K562 (cell line): ENCODE results near the gene CORT. TPM values are rescaled to one million over a fixed set of nuclear protein-coding genes. Genes with fewer than 3 reads are reported as not detected.

Experiments used
- ATAC-seq: fragments of 200-7000 bp; cut with Tn5 transposase; 3 replicates; pipeline ENCODE4 v1.9.1; 2020; ENCODE audit warnings: moderate library complexity
- BruUV-seq: library from RNA; stranded (reverse); fragments of 400-500 nt; replicated peaks from 2 replicates; lab custom pipeline; 2021; lab: Mats Ljungman, UMichigan
- CTCF ChIA-PET: fragments of 300-600 bp; formaldehyde crosslinking; extraction: SDS; loops from one replicate; lab custom pipeline; 2021; ENCODE audit warnings: low intra/inter-chr PET ratio; lab: Yijun Ruan, JAX
- POLR2A ChIA-PET: fragments of 300-600, 350-650 bp; sonication (Branson Sonifier 250); formaldehyde crosslinking; extraction: SDS; loops from one replicate; lab custom pipeline; 2021; ENCODE audit warnings: antibody characterized with exemption, inconsistent platforms; lab: Yijun Ruan, JAX
- DNase-seq, 4 experiments: peaks; one replicate each; pipeline versions ENCODE4 v3.0.0 to v3.0.0-alpha.2; 2011 to 2018; ENCODE audit warnings: low spot score in 3 of 4, mixed read lengths in 3 of 4; ENCODE audit errors: extremely low read depth in 1 of 4
- FAIRE-seq: peaks from 2 replicates; lab custom pipeline; 2011; peaks lifted over from hg19 to GRCh38; lab: Jason Lieb, UNC
- H2AFZ ChIP-seq: 2 replicates; pipeline ENCODE4 v1.6.0; 2011; ENCODE audit warnings: low read depth, low read length, control low read depth, inconsistent platforms
- H3K27ac ChIP-seq: fragments of 200-600 bp; 3 replicates; pipeline ENCODE4 v1.8.0; 2011; ENCODE audit warnings: low read depth, mild to moderate bottlenecking, control low read depth, inconsistent platforms, low read length, moderate library complexity, mixed read lengths; ENCODE audit errors: extremely low read depth
- H3K27me3 ChIP-seq, 2 experiments: fragments of 300-600 bp in 1 of 2; 2 replicates in 1 of 2; 3 replicates in 1 of 2; pipeline versions ENCODE4 v1.6.0 to v1.8.0; 2011; ENCODE audit warnings: inconsistent platforms in 2 of 2, low read length in 2 of 2, mild to moderate bottlenecking in 1 of 2, mixed read lengths in 1 of 2, moderate library complexity in 1 of 2; ENCODE audit not compliant: control insufficient read depth in 2 of 2, insufficient read depth in 2 of 2
- H3K36me3 ChIP-seq: fragments of 300-600 bp; 3 replicates; pipeline ENCODE4 v1.8.0; 2011; ENCODE audit warnings: mild to moderate bottlenecking, low read length, inconsistent platforms; ENCODE audit not compliant: control insufficient read depth, insufficient read depth
- H3K4me1 ChIP-seq, 2 experiments: fragments of 200-600 bp in 1 of 2; replicated peaks in 1 of 2; 2 replicates in 1 of 2; 3 replicates in 1 of 2; pipeline versions ENCODE4 v1.5.1 to v1.8.0; 2011; ENCODE audit warnings: inconsistent platforms in 2 of 2, low read length in 2 of 2, mild to moderate bottlenecking in 1 of 2, mixed read lengths in 1 of 2, moderate library complexity in 1 of 2; ENCODE audit not compliant: control insufficient read depth in 2 of 2, insufficient read depth in 2 of 2
- H3K4me2 ChIP-seq: 2 replicates; pipeline ENCODE4 v1.6.1; 2011; ENCODE audit warnings: low read length, control low read depth, inconsistent platforms, mixed read lengths; ENCODE audit not compliant: insufficient read depth
- H3K4me3 ChIP-seq: fragments of 200-600 bp; sonication (generic), shearing (Covaris generic); 2 replicates; pipeline ENCODE4 v1.5.1; 2016; ENCODE audit warnings: control low read depth, inconsistent platforms
- H3K79me2 ChIP-seq: fragments of 200-600 bp; 3 replicates; pipeline ENCODE4 v1.8.0; 2011; ENCODE audit warnings: low read length, inconsistent platforms; ENCODE audit not compliant: control insufficient read depth, insufficient read depth
- H3K9ac ChIP-seq, 2 experiments: 2 replicates each; pipeline versions ENCODE4 v1.6.0 to v1.6.1; 2011; ENCODE audit warnings: low read depth in 2 of 2, low read length in 2 of 2, control low read depth in 1 of 2, inconsistent platforms in 1 of 2, mild to moderate bottlenecking in 1 of 2, mixed read lengths in 1 of 2; ENCODE audit not compliant: insufficient read depth in 1 of 2
- H3K9me1 ChIP-seq: one replicate; pipeline ENCODE4 v1.6.0; 2011; ENCODE audit warnings: inconsistent platforms, mild to moderate bottlenecking, low read length, moderate library complexity; ENCODE audit not compliant: control insufficient read depth, insufficient read depth
- H3K9me3 ChIP-seq: replicated peaks from 2 replicates; pipeline ENCODE4 v1.5.1; 2011; ENCODE audit warnings: low read depth, low read length, inconsistent platforms; ENCODE audit not compliant: control insufficient read depth, insufficient read depth
- H4K20me1 ChIP-seq: replicated peaks from 2 replicates; pipeline ENCODE4 v1.6.1; 2011; ENCODE audit warnings: low read length, inconsistent platforms, mixed read lengths; ENCODE audit not compliant: control insufficient read depth, insufficient read depth
- CXXC5 ChIP-seq: fragments of 250-450 bp; sonication (Bioruptor Pico); IDR thresholded peaks from 2 replicates; pipeline ENCODE4 v1.8.0; 2022; ENCODE audit warnings: inconsistent platforms, mild to moderate bottlenecking, moderate library complexity
- HEY1 ChIP-seq: fragments of 250-450 bp; sonication (Bioruptor Pico); IDR thresholded peaks from 2 replicates; pipeline ENCODE4 v1.5.0; 2020; ENCODE audit warnings: mild to moderate bottlenecking, moderate library complexity, borderline replicate concordance
- ILF3 ChIP-seq: fragments of 450-650 bp; IDR thresholded peaks from 2 replicates; pipeline ENCODE4 v1.6.1; 2018; ENCODE audit warnings: antibody characterized with exemption, mild to moderate bottlenecking, moderate library complexity, borderline replicate concordance
- LCOR ChIP-seq: sonication (generic); formaldehyde crosslinking; IDR thresholded peaks from 2 replicates; pipeline ENCODE4 v1.8.0; 2022; ENCODE audit warnings: mild to moderate bottlenecking, missing genetic modification reagents
- MAZ ChIP-seq, 2 experiments: fragments of 450-650 bp in 1 of 2; sonication (generic) in 1 of 2; formaldehyde crosslinking; IDR thresholded peaks in 1 of 2; conservative IDR thresholded peaks in 1 of 2; 2 replicates each; pipeline versions ENCODE4 v1.4.0 to v1.5.0; 2020; ENCODE audit warnings: mild to moderate bottlenecking in 1 of 2, missing genetic modification reagents in 1 of 2
- NCOA1 ChIP-seq: fragments of 450-650 bp; IDR thresholded peaks from 2 replicates; pipeline ENCODE4 v1.6.1; 2016; ENCODE audit warnings: low read depth
- SMARCA4 ChIP-seq: fragments of 450-650 bp; IDR thresholded peaks from 2 replicates; pipeline ENCODE4 v1.6.1; 2016
- TCF7 ChIP-seq: sonication (generic); IDR thresholded peaks from 2 replicates; pipeline ENCODE4 v1.6.1; 2016; ENCODE audit warnings: antibody characterized with exemption, borderline replicate concordance
- ZNF239 ChIP-seq: fragments of 250-450 bp; sonication (Bioruptor Pico); IDR thresholded peaks from 2 replicates; pipeline ENCODE4 v1.4.0; 2020; ENCODE audit warnings: mild to moderate bottlenecking
- ZNF24 ChIP-seq: fragments of 450-650 bp; IDR thresholded peaks from 2 replicates; pipeline ENCODE4 v1.6.1; 2016
- ZNF696 ChIP-seq: fragments of 250-450 bp; sonication (Bioruptor Pico); conservative IDR thresholded peaks from 2 replicates; pipeline ENCODE4 v1.4.0; 2020; ENCODE audit warnings: mild to moderate bottlenecking, moderate library complexity
- WGBS: fragments of 100-300 bp; shearing (Covaris generic); methylation state at CpG from one replicate; pipeline ENCODE4 v1.1.6; 2016; ENCODE audit warnings: low coverage, mixed read lengths; ENCODE audit not compliant: insufficient coverage; ENCODE audit errors: missing lambda C conversion rate; 5-methylcytosine and 5-hydroxymethylcytosine counted together
- in situ Hi-C: fragments of 300-500 bp; cut with MboI; formaldehyde crosslinking; loops from 4 replicates; pipeline ENCODE4 v1.15.0; 2018; ENCODE audit warnings: inconsistent platforms, mixed read lengths
- intact Hi-C: fragments of 100-400 bp; cut with micrococcal nuclease; formaldehyde crosslinking; loops from 2 replicates; pipeline ENCODE4 v1.14.2; 2022
- polyA plus RNA-seq, 8 experiments: library from polyadenylated mRNA; depleted of rRNA in 4 of 8; stranded (reverse) in 5 of 8; unstranded in 3 of 8; fragments of >200 nt; fragmentation: Nextera tagmentation in 2 of 8; fragmentation: Illumina TruSeq in 1 of 8; extraction: Ambion mirVana in 2 of 8; extraction: Trizol in 1 of 8; gene quantifications; 2 replicates each; pipeline versions ENCODE4 v1.2.1 to v1.2.3, GENCODE V29; 2011 to 2014; ENCODE audit warnings: inconsistent platforms in 1 of 8, missing spikeins in 1 of 8
- total RNA-seq, 7 experiments: library from RNA; depleted of rRNA in 6 of 7; stranded (reverse); fragments of >200 nt in 6 of 7; fragmentation: Illumina TruSeq in 2 of 7; extraction: Trizol in 2 of 7; gene quantifications; 2 replicates each; pipeline versions ENCODE4 v1.2.1 to v1.2.3, GENCODE V29; 2011 to 2021; ENCODE audit warnings: low replicate concordance in 1 of 7
- TF ChIP-seq, protein P1 (sequence below): fragments of 250-450 bp; sonication (Bioruptor Pico); IDR thresholded peaks from 2 replicates; pipeline ENCODE4 v1.5.0; 2020; ENCODE audit warnings: mild to moderate bottlenecking
- TF ChIP-seq, protein P2 (sequence below): sonication (generic); formaldehyde crosslinking; IDR thresholded peaks from 2 replicates; pipeline ENCODE4 v1.8.0; 2023; ENCODE audit warnings: missing genetic modification reagents, mild to moderate bottlenecking, borderline replicate concordance
- TF ChIP-seq, protein P3 (sequence below): sonication (generic); formaldehyde crosslinking; IDR thresholded peaks from 2 replicates; pipeline ENCODE4 v1.8.1; 2023; ENCODE audit warnings: mild to moderate bottlenecking, missing genetic modification reagents

Gene CORT
- total and polyA plus RNA-seq, 9 of the 15 experiments (the other 6 are each of a cell fraction or from before 2014, with no cell fraction given): 0.08 to 0.54 (median 0.13) TPM; not detected in 5

DNA sequence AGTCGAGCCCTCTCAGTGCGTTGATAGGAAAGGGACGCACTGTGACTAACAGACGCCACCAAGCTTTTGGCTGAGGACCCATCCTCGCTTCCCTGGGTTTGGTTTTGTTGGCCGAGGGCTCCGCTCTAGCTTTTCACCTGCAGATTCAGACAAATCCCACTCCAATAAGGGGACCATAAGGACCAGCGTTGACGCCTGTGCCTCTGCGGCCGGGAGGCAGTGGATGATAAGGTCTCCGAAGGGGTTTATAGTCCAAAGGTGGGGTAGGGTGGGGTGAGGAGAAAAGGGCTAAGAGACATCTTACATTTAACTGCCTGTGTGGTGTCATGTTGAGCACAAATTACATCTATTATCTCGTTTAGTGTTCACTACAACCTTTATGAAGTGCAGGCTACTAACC, 25.7 kb downstream of the CORT start:
- in situ Hi-C loops (no loop called here), intact Hi-C loops (loop anchor here (2.0 kb wide), 1 partner anchor 19 kb away; no protein-coding TSS in a partner anchor)
- H4K20me1 ChIP-seq: no peaks in the 10 kb centered on the region
- peak overlapping the region; percentile 90 for H3K27ac ChIP-seq
- no TSS peak for BruUV-seq
- H3K79me2 ChIP-seq: peaks cover 68% of the 10 kb centered on the region
- peaks cover 24 to 31% of the 10 kb centered on the region in 2 experiments; a peak in 4 of 5 replicates for H3K4me1 ChIP-seq
- ATAC-seq (peak; percentile 0; the same call in 1 of the 3 replicates), FAIRE-seq (peak; percentile 48), DNase-seq (peak in 2 of 4 experiments; percentile 40 to 61)
- no peaks in the 10 kb centered on the region for H3K9me1 ChIP-seq
- no peaks in the 10 kb centered on the region for H3K9me3 ChIP-seq
- H3K9ac ChIP-seq: peak overlapping the region; percentile 82 to 98
- H3K27me3 ChIP-seq: no peaks in the 10 kb centered on the region
- H3K4me3 ChIP-seq: peak overlapping the region; percentile 72
- peak overlapping the region; percentile 84 for H3K4me2 ChIP-seq
- ChIA-PET POLR2A (interaction anchor here (0.6 to 0.9 kb wide), 6 partner anchors 9 to 159 kb away, joined by 3 to 4 read pairs (median 3); partner anchors contain the start of gene CENPS), CTCF (no interaction called here)
- peak overlapping the region; percentile 84 for H2AFZ ChIP-seq
- WGBS: under 1% methylated on average over 13 of the region's 13 CpGs
- H3K36me3 ChIP-seq: peaks cover 22% of the 10 kb centered on the region
- TF ChIP-seq SMARCA4 (0 out of 2 replicates have a peak, but pooled peaks have one; percentile 23), HEY1 (CRISPR knock-in tag) (no peak), ZNF24 (no peak), CXXC5 (CRISPR knock-in tag) (peak; percentile 52; the same call in 1 of the 2 replicates), ILF3 (no peak), LCOR (CRISPR knock-in tag) (0 out of 2 replicates have a peak, but pooled peaks have one; percentile 37), MAZ (CRISPR knock-in tag; conservative IDR thresholded peaks at IDR 0.05 in 1 of 2, IDR thresholded peaks at IDR 0.05 in 1 of 2) (peak in 1 of 2 experiments; percentile 0; a peak in 1 of 4 replicates), ZNF239 (CRISPR knock-in tag) (peak; percentile 78; the same call in 1 of the 2 replicates), TCF7 (0 out of 2 replicates have a peak, but pooled peaks have one; percentile 23), ZNF696 (CRISPR knock-in tag) (no peak), NCOA1 (no peak)
- TF ChIP-seq, protein P1, sequence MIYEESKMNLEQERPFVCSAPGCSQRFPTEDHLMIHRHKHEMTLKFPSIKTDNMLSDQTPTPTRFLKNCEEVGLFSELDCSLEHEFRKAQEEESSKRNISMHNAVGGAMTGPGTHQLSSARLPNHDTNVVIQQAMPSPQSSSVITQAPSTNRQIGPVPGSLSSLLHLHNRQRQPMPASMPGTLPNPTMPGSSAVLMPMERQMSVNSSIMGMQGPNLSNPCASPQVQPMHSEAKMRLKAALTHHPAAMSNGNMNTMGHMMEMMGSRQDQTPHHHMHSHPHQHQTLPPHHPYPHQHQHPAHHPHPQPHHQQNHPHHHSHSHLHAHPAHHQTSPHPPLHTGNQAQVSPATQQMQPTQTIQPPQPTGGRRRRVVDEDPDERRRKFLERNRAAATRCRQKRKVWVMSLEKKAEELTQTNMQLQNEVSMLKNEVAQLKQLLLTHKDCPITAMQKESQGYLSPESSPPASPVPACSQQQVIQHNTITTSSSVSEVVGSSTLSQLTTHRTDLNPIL (CRISPR knock-in tag): no peak
- TF ChIP-seq, protein P2, sequence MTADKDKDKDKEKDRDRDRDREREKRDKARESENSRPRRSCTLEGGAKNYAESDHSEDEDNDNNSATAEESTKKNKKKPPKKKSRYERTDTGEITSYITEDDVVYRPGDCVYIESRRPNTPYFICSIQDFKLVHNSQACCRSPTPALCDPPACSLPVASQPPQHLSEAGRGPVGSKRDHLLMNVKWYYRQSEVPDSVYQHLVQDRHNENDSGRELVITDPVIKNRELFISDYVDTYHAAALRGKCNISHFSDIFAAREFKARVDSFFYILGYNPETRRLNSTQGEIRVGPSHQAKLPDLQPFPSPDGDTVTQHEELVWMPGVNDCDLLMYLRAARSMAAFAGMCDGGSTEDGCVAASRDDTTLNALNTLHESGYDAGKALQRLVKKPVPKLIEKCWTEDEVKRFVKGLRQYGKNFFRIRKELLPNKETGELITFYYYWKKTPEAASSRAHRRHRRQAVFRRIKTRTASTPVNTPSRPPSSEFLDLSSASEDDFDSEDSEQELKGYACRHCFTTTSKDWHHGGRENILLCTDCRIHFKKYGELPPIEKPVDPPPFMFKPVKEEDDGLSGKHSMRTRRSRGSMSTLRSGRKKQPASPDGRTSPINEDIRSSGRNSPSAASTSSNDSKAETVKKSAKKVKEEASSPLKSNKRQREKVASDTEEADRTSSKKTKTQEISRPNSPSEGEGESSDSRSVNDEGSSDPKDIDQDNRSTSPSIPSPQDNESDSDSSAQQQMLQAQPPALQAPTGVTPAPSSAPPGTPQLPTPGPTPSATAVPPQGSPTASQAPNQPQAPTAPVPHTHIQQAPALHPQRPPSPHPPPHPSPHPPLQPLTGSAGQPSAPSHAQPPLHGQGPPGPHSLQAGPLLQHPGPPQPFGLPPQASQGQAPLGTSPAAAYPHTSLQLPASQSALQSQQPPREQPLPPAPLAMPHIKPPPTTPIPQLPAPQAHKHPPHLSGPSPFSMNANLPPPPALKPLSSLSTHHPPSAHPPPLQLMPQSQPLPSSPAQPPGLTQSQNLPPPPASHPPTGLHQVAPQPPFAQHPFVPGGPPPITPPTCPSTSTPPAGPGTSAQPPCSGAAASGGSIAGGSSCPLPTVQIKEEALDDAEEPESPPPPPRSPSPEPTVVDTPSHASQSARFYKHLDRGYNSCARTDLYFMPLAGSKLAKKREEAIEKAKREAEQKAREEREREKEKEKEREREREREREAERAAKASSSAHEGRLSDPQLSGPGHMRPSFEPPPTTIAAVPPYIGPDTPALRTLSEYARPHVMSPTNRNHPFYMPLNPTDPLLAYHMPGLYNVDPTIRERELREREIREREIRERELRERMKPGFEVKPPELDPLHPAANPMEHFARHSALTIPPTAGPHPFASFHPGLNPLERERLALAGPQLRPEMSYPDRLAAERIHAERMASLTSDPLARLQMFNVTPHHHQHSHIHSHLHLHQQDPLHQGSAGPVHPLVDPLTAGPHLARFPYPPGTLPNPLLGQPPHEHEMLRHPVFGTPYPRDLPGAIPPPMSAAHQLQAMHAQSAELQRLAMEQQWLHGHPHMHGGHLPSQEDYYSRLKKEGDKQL: 0 out of 2 replicates have a peak, but pooled peaks have one; percentile 22
- TF ChIP-seq, protein P3, sequence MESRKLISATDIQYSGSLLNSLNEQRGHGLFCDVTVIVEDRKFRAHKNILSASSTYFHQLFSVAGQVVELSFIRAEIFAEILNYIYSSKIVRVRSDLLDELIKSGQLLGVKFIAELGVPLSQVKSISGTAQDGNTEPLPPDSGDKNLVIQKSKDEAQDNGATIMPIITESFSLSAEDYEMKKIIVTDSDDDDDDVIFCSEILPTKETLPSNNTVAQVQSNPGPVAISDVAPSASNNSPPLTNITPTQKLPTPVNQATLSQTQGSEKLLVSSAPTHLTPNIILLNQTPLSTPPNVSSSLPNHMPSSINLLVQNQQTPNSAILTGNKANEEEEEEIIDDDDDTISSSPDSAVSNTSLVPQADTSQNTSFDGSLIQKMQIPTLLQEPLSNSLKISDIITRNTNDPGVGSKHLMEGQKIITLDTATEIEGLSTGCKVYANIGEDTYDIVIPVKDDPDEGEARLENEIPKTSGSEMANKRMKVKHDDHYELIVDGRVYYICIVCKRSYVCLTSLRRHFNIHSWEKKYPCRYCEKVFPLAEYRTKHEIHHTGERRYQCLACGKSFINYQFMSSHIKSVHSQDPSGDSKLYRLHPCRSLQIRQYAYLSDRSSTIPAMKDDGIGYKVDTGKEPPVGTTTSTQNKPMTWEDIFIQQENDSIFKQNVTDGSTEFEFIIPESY (CRISPR knock-in tag): 0 out of 2 replicates have a peak, but pooled peaks have one; percentile 17
